OCI-LY7 (cell line): ENCODE measurements around the gene SLC35E2B. TPM values are rescaled to one million over a fixed set of nuclear protein-coding genes. Genes with fewer than 3 reads are reported as not detected.

Source experiments
- BruUV-seq: library from RNA; stranded (reverse); fragments of 400-500 nt; replicated peaks from 2 replicates; lab custom pipeline; 2021; lab: Mats Ljungman, UMichigan
- CTCF ChIA-PET: fragments of 300-600 bp; sonication (Branson Sonifier 250); formaldehyde crosslinking; loops from one replicate; lab custom pipeline; 2022; ENCODE audit warnings: antibody characterized with exemption; ENCODE audit not compliant: unreplicated experiment; lab: Charles Lee
- POLR2A ChIA-PET: fragments of 300-600 bp; sonication (Branson Sonifier 250); formaldehyde crosslinking; loops from one replicate; lab custom pipeline; 2022; ENCODE audit warnings: antibody characterized with exemption; lab: Charles Lee
- DNase-seq: peaks from one replicate; pipeline ENCODE4 v3.0.0-alpha.2; 2015; ENCODE audit warnings: low spot score
- H2AFZ ChIP-seq: fragments of 200-600 bp; sonication (generic), shearing (Covaris generic); 2 replicates; pipeline ENCODE4 v1.6.1; 2014; ENCODE audit warnings: mild to moderate bottlenecking, antibody characterized with exemption, low read length, moderate library complexity
- H3K27ac ChIP-seq: fragments of 200-600 bp; sonication (generic); 2 replicates; pipeline ENCODE4 v1.5.1; 2014; ENCODE audit warnings: mixed run types, low read depth, mild to moderate bottlenecking, moderate library complexity, low read length, inconsistent platforms; ENCODE audit not compliant: poor library complexity, severe bottlenecking
- H3K36me3 ChIP-seq: fragments of 200-600 bp; sonication (generic); 2 replicates; pipeline ENCODE4 v1.6.1; 2014; ENCODE audit warnings: mild to moderate bottlenecking, antibody characterized with exemption, low read length, moderate library complexity, mixed read lengths; ENCODE audit not compliant: insufficient read depth
- H3K4me1 ChIP-seq: fragments of 200-600 bp; sonication (generic); 2 replicates; pipeline ENCODE4 v1.5.1; 2014; ENCODE audit warnings: mild to moderate bottlenecking, low read length; ENCODE audit not compliant: insufficient read depth, poor library complexity, severe bottlenecking
- H3K4me2 ChIP-seq: fragments of 200-600 bp; sonication (generic); 2 replicates; pipeline ENCODE4 v1.6.1; 2014; ENCODE audit warnings: mild to moderate bottlenecking, low read length
- H3K4me3 ChIP-seq: fragments of 200-600 bp; sonication (generic); 2 replicates; pipeline ENCODE4 v1.5.1; 2014; ENCODE audit warnings: mild to moderate bottlenecking, low read depth, low read length; ENCODE audit not compliant: poor library complexity, severe bottlenecking
- H3K79me2 ChIP-seq: fragments of 200-600 bp; sonication (generic); 2 replicates; pipeline ENCODE4 v1.6.1; 2016; ENCODE audit warnings: low read depth, mild to moderate bottlenecking, low read length, moderate library complexity, mixed read lengths; ENCODE audit not compliant: insufficient read depth
- H3K9me2 ChIP-seq: fragments of 200-600 bp; sonication (generic); 2 replicates; pipeline ENCODE4 v1.6.1; 2016; ENCODE audit warnings: mild to moderate bottlenecking, low read length, mixed read lengths; ENCODE audit not compliant: insufficient read depth
- H3K9me3 ChIP-seq: fragments of 200-600 bp; sonication (generic); 2 replicates; pipeline ENCODE4 v1.6.1; 2014; ENCODE audit warnings: mild to moderate bottlenecking, mixed run types, low read length, mixed read lengths
- H4K20me1 ChIP-seq: fragments of 200-600 bp; sonication (generic); 2 replicates; pipeline ENCODE4 v1.6.1; 2014; ENCODE audit warnings: mild to moderate bottlenecking, antibody characterized with exemption, low read length, moderate library complexity, mixed read lengths; ENCODE audit not compliant: insufficient read depth
- EZH2phosphoT487 ChIP-seq: fragments of 200-600 bp; sonication (generic); IDR thresholded peaks from 2 replicates; pipeline ENCODE4 v1.6.1; 2018; ENCODE audit warnings: low read depth, borderline replicate concordance, mild to moderate bottlenecking, mixed run types, antibody characterized with exemption, low read length, moderate library complexity, mixed read lengths
- intact Hi-C: fragments of 100-400 bp; cut with micrococcal nuclease; formaldehyde crosslinking; loops from one replicate; pipeline ENCODE4 v1.10.0; 2022; ENCODE audit not compliant: unreplicated experiment
- total RNA-seq, 2 experiments: library from RNA; depleted of rRNA in 1 of 2; stranded (reverse); fragments of >200 nt in 1 of 2; shearing (Covaris generic) in 1 of 2; gene quantifications; 2 replicates each; pipeline ENCODE4 v1.2.3, GENCODE V29; 2014 to 2022
- TF ChIP-seq, protein P1 (sequence below): fragments of 200-600 bp; sonication (generic); conservative IDR thresholded peaks from 2 replicates; pipeline ENCODE4 v1.5.1; 2014; ENCODE audit warnings: mild to moderate bottlenecking, antibody characterized with exemption, low read length, moderate library complexity, mixed read lengths

The SLC35E2B gene
- total RNA-seq, 2 experiments from 2014 or later = 26.6 to 58.9 TPM

DNA sequence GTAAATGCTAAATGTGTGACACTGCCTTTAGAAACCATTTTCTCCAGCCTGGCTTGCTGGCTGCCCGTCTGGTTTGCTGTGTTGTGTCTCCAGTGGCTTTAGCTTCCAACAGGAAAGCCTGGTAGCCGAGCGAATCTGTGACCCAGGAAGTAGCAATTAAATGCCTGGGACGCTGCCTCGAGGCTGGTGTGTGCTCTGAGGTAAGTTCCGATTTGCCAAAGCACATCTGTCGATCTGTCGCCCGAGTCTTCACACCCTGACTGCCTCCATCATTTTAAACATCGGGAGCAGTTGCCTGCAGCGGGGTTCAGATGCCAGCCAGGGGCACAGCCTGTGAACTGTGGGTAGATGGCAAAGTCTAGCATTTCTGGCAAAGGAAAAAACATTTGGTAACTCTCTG, 75.1 kb downstream of the SLC35E2B start:
- BruUV-seq = no TSS peak
- Histone ChIP-seq H4K20me1 (no peaks in the 10 kb centered on the region; the same call in 1 of the 2 replicates), H2AFZ (no peak overlapping the region), H3K36me3 (no peaks in the 10 kb centered on the region), H3K4me1 (peaks cover 24% of the 10 kb centered on the region), H3K9me3 (no peaks in the 10 kb centered on the region), H3K4me3 (no peak overlapping the region), H3K9me2 (no peaks in the 10 kb centered on the region), H3K4me2 (no peak overlapping the region), H3K27ac (no peak overlapping the region), H3K79me2 (peaks cover 14% of the 10 kb centered on the region; the same call in 1 of the 2 replicates)
- intact Hi-C loops = loop anchor here (5.0 kb wide), 1 partner anchor 45 kb away; the partner anchor contains the start of gene SSU72
- CTCF ChIA-PET = no interaction called here
- POLR2A ChIA-PET = no interaction called here
- no peak for DNase-seq
- TF ChIP-seq, protein P1, sequence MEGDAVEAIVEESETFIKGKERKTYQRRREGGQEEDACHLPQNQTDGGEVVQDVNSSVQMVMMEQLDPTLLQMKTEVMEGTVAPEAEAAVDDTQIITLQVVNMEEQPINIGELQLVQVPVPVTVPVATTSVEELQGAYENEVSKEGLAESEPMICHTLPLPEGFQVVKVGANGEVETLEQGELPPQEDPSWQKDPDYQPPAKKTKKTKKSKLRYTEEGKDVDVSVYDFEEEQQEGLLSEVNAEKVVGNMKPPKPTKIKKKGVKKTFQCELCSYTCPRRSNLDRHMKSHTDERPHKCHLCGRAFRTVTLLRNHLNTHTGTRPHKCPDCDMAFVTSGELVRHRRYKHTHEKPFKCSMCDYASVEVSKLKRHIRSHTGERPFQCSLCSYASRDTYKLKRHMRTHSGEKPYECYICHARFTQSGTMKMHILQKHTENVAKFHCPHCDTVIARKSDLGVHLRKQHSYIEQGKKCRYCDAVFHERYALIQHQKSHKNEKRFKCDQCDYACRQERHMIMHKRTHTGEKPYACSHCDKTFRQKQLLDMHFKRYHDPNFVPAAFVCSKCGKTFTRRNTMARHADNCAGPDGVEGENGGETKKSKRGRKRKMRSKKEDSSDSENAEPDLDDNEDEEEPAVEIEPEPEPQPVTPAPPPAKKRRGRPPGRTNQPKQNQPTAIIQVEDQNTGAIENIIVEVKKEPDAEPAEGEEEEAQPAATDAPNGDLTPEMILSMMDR = no peak
- no peak for TF ChIP-seq EZH2phosphoT487

DNA sequence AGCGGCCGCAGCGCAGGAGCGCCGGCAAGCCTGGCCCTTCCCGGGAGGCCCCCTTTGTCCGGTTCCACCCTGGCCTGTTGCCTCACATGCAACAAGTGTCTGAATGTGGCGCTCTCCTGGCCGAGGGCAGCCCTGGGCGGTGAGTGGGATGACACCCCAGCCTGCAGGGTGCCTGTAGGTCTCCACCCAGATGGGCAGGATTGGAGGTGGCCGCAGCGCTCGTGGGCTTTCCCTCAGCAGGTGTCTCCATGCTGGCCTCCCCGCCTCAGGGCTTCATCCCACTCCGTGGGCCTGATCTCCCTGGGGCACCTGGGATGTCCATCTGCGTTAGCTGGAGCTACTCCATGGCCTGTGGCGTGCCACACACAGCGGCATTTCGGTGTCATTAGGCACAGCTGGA, 75.8 kb downstream of the SLC35E2B start:
- no peak for TF ChIP-seq EZH2phosphoT487
- no TSS peak for BruUV-seq
- H2AFZ ChIP-seq = no peak overlapping the region
- intact Hi-C loops = loop anchor here (5.0 kb wide), 1 partner anchor 45 kb away; the partner anchor contains the start of gene SSU72
- CTCF ChIA-PET = no interaction called here
- POLR2A ChIA-PET = no interaction called here
- no peaks in the 10 kb centered on the region for H3K9me2 ChIP-seq
- peaks cover 24% of the 10 kb centered on the region for H3K4me1 ChIP-seq
- no peaks in the 10 kb centered on the region for H3K36me3 ChIP-seq
- no peaks in the 10 kb centered on the region; the same call in 1 of the 2 replicates for H4K20me1 ChIP-seq
- H3K4me3 ChIP-seq = peak overlapping the region; percentile 85
- H3K27ac ChIP-seq = no peak overlapping the region
- peak overlapping the region; percentile 75 for H3K4me2 ChIP-seq
- peaks cover 14% of the 10 kb centered on the region; the same call in 1 of the 2 replicates for H3K79me2 ChIP-seq
- no peaks in the 10 kb centered on the region for H3K9me3 ChIP-seq
- DNase-seq = no peak

DNA sequence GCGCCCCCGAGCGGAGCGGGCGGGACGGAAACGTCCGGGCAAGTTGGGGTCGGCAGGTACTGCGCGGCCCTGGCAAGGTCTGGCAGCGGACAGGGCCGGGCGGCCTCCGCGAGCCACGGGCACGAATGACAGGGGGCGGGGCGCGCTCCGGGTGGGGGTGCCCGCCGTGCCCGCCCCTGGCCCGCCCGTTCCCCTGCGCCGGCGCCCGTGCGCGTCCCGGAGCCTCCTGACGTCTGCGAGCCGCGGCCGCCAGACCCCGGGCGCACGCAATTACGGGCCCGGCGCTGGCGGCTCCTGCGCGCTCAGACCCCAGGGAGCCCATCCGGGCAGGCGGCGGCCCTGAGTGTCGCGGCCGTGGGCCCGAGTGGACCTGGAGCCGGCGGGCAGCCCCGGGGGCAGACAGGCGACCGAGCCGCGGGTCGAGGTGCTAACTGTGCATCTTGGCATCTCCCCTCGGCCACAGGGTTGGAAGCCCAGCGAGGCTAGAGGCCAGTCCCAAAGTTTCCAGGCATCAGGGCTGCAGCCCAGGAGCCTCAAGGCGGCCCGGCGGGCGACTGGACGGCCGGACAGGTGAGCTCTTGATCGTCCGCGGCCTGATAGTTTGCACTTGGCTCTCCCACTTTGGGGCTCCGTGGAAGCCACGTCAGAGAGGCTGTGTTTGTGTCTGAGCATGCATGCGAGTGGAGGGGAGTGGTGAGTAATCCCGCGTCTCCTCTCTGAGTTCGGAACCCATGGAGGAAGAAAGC, 76.4 kb downstream of the SLC35E2B start:
- DNase-seq = no peak
- BruUV-seq = no TSS peak
- 0 out of 2 replicates have a peak overlapping the region, but pooled peaks have one; percentile 53 for H2AFZ ChIP-seq
- no peaks in the 10 kb centered on the region for H3K9me3 ChIP-seq
- H3K27ac ChIP-seq = no peak overlapping the region
- no peaks in the 10 kb centered on the region for H3K36me3 ChIP-seq
- ChIA-PET CTCF (no interaction called here), POLR2A (interaction anchor here (0.7 kb wide), 1 partner anchor 300 kb away, joined by 3 read pairs; no protein-coding TSS in a partner anchor)
- no peak for TF ChIP-seq EZH2phosphoT487
- TF ChIP-seq, protein P1 = no peak
- H3K79me2 ChIP-seq = peaks cover 14% of the 10 kb centered on the region; the same call in 1 of the 2 replicates
- H3K4me1 ChIP-seq = peaks cover 24% of the 10 kb centered on the region
- intact Hi-C loops = loop anchor here (5.0 kb wide), 1 partner anchor 44 kb away; the partner anchor contains the start of gene SSU72
- peak overlapping the region; percentile 85 for H3K4me3 ChIP-seq
- H3K4me2 ChIP-seq = peak overlapping the region; percentile 75
- H4K20me1 ChIP-seq = no peaks in the 10 kb centered on the region
- no peaks in the 10 kb centered on the region for H3K9me2 ChIP-seq
